ENCODE data around the gene FAM107A. TPM values are rescaled to one million over a fixed set of nuclear protein-coding genes. Genes with fewer than 3 reads are reported as not detected.
A peak's percentile ranks its signal among the peaks of the same experiment; 100 is the strongest.

Gene FAM107A
- total and polyA plus RNA-seq, 2 experiments from 2014 or later = 0.13 to 0.22 TPM

- no peak for TF ChIP-seq EZH2 (IDR thresholded peaks at IDR 0.05; ENCODE audit: insufficient read depth, poor library complexity, severe bottlenecking)
- TF ChIP-seq EZH2phosphoT487 (IDR thresholded peaks at IDR 0.05; ENCODE audit: insufficient read depth, low read depth) = no peak
- H3K4me1 ChIP-seq (ENCODE audit: insufficient read depth) = peaks cover 11% of the 10 kb centered on the region
- in situ Hi-C loops (cut with MboI) = no loop called here
- no peak overlapping the region for H3K9ac ChIP-seq
- no peaks in the 10 kb centered on the region for H3K36me3 ChIP-seq (ENCODE audit: low read depth)
- H3K9me2 ChIP-seq (ENCODE audit: insufficient read depth) = no peaks in the 10 kb centered on the region
- WGBS, 2 experiments (ENCODE audit: low coverage in 1 of 2, low lambda C conversion rate in 2 of 2, missing lambda C conversion rate in 2 of 2) = 59 to 63% methylated on average over 6 of the region's 6 CpGs
- no peaks in the 10 kb centered on the region for H4K20me1 ChIP-seq (ENCODE audit: insufficient read depth)
- H3F3A ChIP-seq (ENCODE audit: insufficient read depth) = no peaks in the 10 kb centered on the region
- no peaks in the 10 kb centered on the region for H3K9me3 ChIP-seq (ENCODE audit: low read depth)
- no peaks in the 10 kb centered on the region for H3K27me3 ChIP-seq (replicated peaks; ENCODE audit: insufficient read depth)
- no peak overlapping the region for H3K4me2 ChIP-seq (ENCODE audit: unreplicated experiment)
- H3K79me2 ChIP-seq (ENCODE audit: insufficient read depth) = no peaks in the 10 kb centered on the region
- no peak for DNase-seq
- no peak overlapping the region for H3K27ac ChIP-seq
- 0 out of 2 replicates have a peak overlapping the region, but pooled peaks have one; percentile 16 for H2AFZ ChIP-seq
- no peak overlapping the region for H3K4me3 ChIP-seq
Observed at GRCh38 chr3:58557491-58557890, 19.7 kb downstream of the FAM107A start.

GRCh38 chr3:58556761-58557221 is 20.4 kb downstream of the FAM107A start:
- 0 out of 2 replicates have a peak overlapping the region, but pooled peaks have one; percentile 16 for H2AFZ ChIP-seq
- TF ChIP-seq EZH2phosphoT487 (IDR thresholded peaks at IDR 0.05; ENCODE audit: insufficient read depth, low read depth) (no peak), EZH2 (IDR thresholded peaks at IDR 0.05; ENCODE audit: insufficient read depth, poor library complexity, severe bottlenecking) (no peak)

GRCh38 chr3:58556001-58556400 is 21.2 kb downstream of the FAM107A start:
- H3K9me3 ChIP-seq (ENCODE audit: low read depth) = no peaks in the 10 kb centered on the region
- TF ChIP-seq EZH2 (IDR thresholded peaks at IDR 0.05; ENCODE audit: insufficient read depth, poor library complexity, severe bottlenecking) (no peak), EZH2phosphoT487 (IDR thresholded peaks at IDR 0.05; ENCODE audit: insufficient read depth, low read depth) (no peak)
- H3K4me3 ChIP-seq = no peak overlapping the region
- no peaks in the 10 kb centered on the region for H4K20me1 ChIP-seq (ENCODE audit: insufficient read depth)
- H3K79me2 ChIP-seq (ENCODE audit: insufficient read depth) = no peaks in the 10 kb centered on the region
- H3K4me2 ChIP-seq (ENCODE audit: unreplicated experiment) = no peak overlapping the region
- H3K27ac ChIP-seq = no peak overlapping the region
- peaks cover 7% of the 10 kb centered on the region for H3K4me1 ChIP-seq (ENCODE audit: insufficient read depth)
- in situ Hi-C loops (cut with MboI) = no loop called here
- H3K9ac ChIP-seq = no peak overlapping the region
- 83 to 90% methylated on average over 5 of the region's 5 CpGs for WGBS, 2 experiments (ENCODE audit: low coverage in 1 of 2, low lambda C conversion rate in 2 of 2, missing lambda C conversion rate in 2 of 2)
- H3K9me2 ChIP-seq (ENCODE audit: insufficient read depth) = no peaks in the 10 kb centered on the region
- H3K27me3 ChIP-seq (replicated peaks; ENCODE audit: insufficient read depth) = no peaks in the 10 kb centered on the region
- no peaks in the 10 kb centered on the region for H3K36me3 ChIP-seq (ENCODE audit: low read depth)
- no peak for DNase-seq
- H2AFZ ChIP-seq = no peak overlapping the region
- H3F3A ChIP-seq (ENCODE audit: insufficient read depth) = no peaks in the 10 kb centered on the region

More at GRCh38 chr3:58556761-58557221, 20.4 kb downstream of the FAM107A start:
- H3K4me3 ChIP-seq = no peak overlapping the region
- no peaks in the 10 kb centered on the region for H3K9me2 ChIP-seq (ENCODE audit: insufficient read depth)
- H3K27me3 ChIP-seq (replicated peaks; ENCODE audit: insufficient read depth) = no peaks in the 10 kb centered on the region
- peaks cover 11% of the 10 kb centered on the region for H3K4me1 ChIP-seq (ENCODE audit: insufficient read depth)
- H3K27ac ChIP-seq = no peak overlapping the region
- no peaks in the 10 kb centered on the region for H3F3A ChIP-seq (ENCODE audit: insufficient read depth)
- no peaks in the 10 kb centered on the region for H3K36me3 ChIP-seq (ENCODE audit: low read depth)
- H3K9me3 ChIP-seq (ENCODE audit: low read depth) = no peaks in the 10 kb centered on the region
- 36 to 42% methylated on average over 6 of the region's 6 CpGs for WGBS, 2 experiments (ENCODE audit: low coverage in 1 of 2, low lambda C conversion rate in 2 of 2, missing lambda C conversion rate in 2 of 2)
- no peaks in the 10 kb centered on the region for H4K20me1 ChIP-seq (ENCODE audit: insufficient read depth)
- H3K9ac ChIP-seq = no peak overlapping the region
- no peaks in the 10 kb centered on the region for H3K79me2 ChIP-seq (ENCODE audit: insufficient read depth)
- no peak for DNase-seq
- in situ Hi-C loops (cut with MboI) = no loop called here
- no peak overlapping the region for H3K4me2 ChIP-seq (ENCODE audit: unreplicated experiment)

GRCh38 chr3:58555203-58555602 is 22.0 kb downstream of the FAM107A start:
- Histone ChIP-seq H4K20me1 (ENCODE audit: insufficient read depth) (no peaks in the 10 kb centered on the region), H3K79me2 (ENCODE audit: insufficient read depth) (no peaks in the 10 kb centered on the region), H3F3A (ENCODE audit: insufficient read depth) (no peaks in the 10 kb centered on the region), H3K4me2 (ENCODE audit: unreplicated experiment) (no peak overlapping the region), H3K4me3 (no peak overlapping the region), H3K9ac (no peak overlapping the region), H2AFZ (no peak overlapping the region), H3K36me3 (ENCODE audit: low read depth) (no peaks in the 10 kb centered on the region), H3K27me3 (replicated peaks; ENCODE audit: insufficient read depth) (no peaks in the 10 kb centered on the region), H3K4me1 (ENCODE audit: insufficient read depth) (0 out of 2 replicates have a peak, but pooled peaks cover 1% of the 10 kb centered on the region), H3K9me2 (ENCODE audit: insufficient read depth) (no peaks in the 10 kb centered on the region), H3K27ac (no peak overlapping the region), H3K9me3 (ENCODE audit: low read depth) (no peaks in the 10 kb centered on the region)
- DNase-seq = no peak
- WGBS, 2 experiments (ENCODE audit: low coverage in 1 of 2, low lambda C conversion rate in 2 of 2, missing lambda C conversion rate in 2 of 2) = 86 to 89% methylated on average over 2 of the region's 2 CpGs
- in situ Hi-C loops (cut with MboI) = no loop called here
- TF ChIP-seq EZH2phosphoT487 (IDR thresholded peaks at IDR 0.05; ENCODE audit: insufficient read depth, low read depth) (no peak), EZH2 (IDR thresholded peaks at IDR 0.05; ENCODE audit: insufficient read depth, poor library complexity, severe bottlenecking) (no peak)

GRCh38 chr3:58553003-58553402 is 24.2 kb downstream of the FAM107A start:
- H3K4me2 ChIP-seq (ENCODE audit: unreplicated experiment) = no peak overlapping the region
- no peak overlapping the region for H3K9ac ChIP-seq
- no peaks in the 10 kb centered on the region for H3K9me3 ChIP-seq (ENCODE audit: low read depth)
- 44 to 78% methylated on average over 1 of the region's 1 CpG for WGBS, 2 experiments (ENCODE audit: low coverage in 1 of 2, low lambda C conversion rate in 2 of 2, missing lambda C conversion rate in 2 of 2)
- in situ Hi-C loops (cut with MboI) = no loop called here
- no peaks in the 10 kb centered on the region for H3K79me2 ChIP-seq (ENCODE audit: insufficient read depth)
- no peaks in the 10 kb centered on the region for H3K36me3 ChIP-seq (ENCODE audit: low read depth)
- H3F3A ChIP-seq (ENCODE audit: insufficient read depth) = no peaks in the 10 kb centered on the region
- no peak overlapping the region for H3K4me3 ChIP-seq
- no peaks in the 10 kb centered on the region for H3K4me1 ChIP-seq (ENCODE audit: insufficient read depth)
- no peak for TF ChIP-seq EZH2phosphoT487 (IDR thresholded peaks at IDR 0.05; ENCODE audit: insufficient read depth, low read depth)
- H3K27me3 ChIP-seq (replicated peaks; ENCODE audit: insufficient read depth) = no peaks in the 10 kb centered on the region
- no peak for DNase-seq
- H2AFZ ChIP-seq = no peak overlapping the region
- no peak overlapping the region for H3K27ac ChIP-seq
- no peaks in the 10 kb centered on the region for H4K20me1 ChIP-seq (ENCODE audit: insufficient read depth)
- no peaks in the 10 kb centered on the region for H3K9me2 ChIP-seq (ENCODE audit: insufficient read depth)

Measured in GM23248 (cell line).